Measurements from ENCODE around the gene LMO1.

GRCh38 chr11:8268530-8269400 lies 5.1 kb upstream of the LMO1 start:
- no peak for TF ChIP-seq CTCF (IDR thresholded peaks at IDR 0.05; ENCODE audit: insufficient read depth, low read length)
- TF ChIP-seq, protein P1, sequence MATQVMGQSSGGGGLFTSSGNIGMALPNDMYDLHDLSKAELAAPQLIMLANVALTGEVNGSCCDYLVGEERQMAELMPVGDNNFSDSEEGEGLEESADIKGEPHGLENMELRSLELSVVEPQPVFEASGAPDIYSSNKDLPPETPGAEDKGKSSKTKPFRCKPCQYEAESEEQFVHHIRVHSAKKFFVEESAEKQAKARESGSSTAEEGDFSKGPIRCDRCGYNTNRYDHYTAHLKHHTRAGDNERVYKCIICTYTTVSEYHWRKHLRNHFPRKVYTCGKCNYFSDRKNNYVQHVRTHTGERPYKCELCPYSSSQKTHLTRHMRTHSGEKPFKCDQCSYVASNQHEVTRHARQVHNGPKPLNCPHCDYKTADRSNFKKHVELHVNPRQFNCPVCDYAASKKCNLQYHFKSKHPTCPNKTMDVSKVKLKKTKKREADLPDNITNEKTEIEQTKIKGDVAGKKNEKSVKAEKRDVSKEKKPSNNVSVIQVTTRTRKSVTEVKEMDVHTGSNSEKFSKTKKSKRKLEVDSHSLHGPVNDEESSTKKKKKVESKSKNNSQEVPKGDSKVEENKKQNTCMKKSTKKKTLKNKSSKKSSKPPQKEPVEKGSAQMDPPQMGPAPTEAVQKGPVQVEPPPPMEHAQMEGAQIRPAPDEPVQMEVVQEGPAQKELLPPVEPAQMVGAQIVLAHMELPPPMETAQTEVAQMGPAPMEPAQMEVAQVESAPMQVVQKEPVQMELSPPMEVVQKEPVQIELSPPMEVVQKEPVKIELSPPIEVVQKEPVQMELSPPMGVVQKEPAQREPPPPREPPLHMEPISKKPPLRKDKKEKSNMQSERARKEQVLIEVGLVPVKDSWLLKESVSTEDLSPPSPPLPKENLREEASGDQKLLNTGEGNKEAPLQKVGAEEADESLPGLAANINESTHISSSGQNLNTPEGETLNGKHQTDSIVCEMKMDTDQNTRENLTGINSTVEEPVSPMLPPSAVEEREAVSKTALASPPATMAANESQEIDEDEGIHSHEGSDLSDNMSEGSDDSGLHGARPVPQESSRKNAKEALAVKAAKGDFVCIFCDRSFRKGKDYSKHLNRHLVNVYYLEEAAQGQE (IDR thresholded peaks at IDR 0.05; ENCODE audit: insufficient replicate concordance, low read depth) = no peak

Data from HL-60 (cell line).